Esophagus squamous epithelium (tissue), 4 donors: Measurements from ENCODE around the gene SMC5.

Experiments used
- CTCF ChIP-seq, 6 experiments: fragments of 450-650 bp in 4 of 6; fragments of 200-600 bp in 2 of 6; sonication (generic) in 2 of 6; IDR thresholded peaks; one replicate each; pipeline ENCODE4 v1.5.1; 2016 to 2019; ENCODE audit warnings: antibody characterized with exemption in 6 of 6, mild to moderate bottlenecking in 4 of 6, moderate library complexity in 4 of 6
- POLR2A ChIP-seq, 4 donors: fragments of 450-650 bp; IDR thresholded peaks; one replicate each; pipeline ENCODE4 v1.6.1; 2017; ENCODE audit warnings: antibody characterized with exemption in 4 of 4, mild to moderate bottlenecking in 4 of 4, moderate library complexity in 3 of 4

GRCh38 chr9:70257502-70257901 is 1.3 kb upstream of the SMC5 start:
- TF ChIP-seq CTCF (IDR thresholded peaks at IDR 0.05) (no peak), POLR2A (IDR thresholded peaks at IDR 0.05) (no peak)
